ENCODE data around the gene NFATC4. TPM values are rescaled to one million over a fixed set of nuclear protein-coding genes. Genes with fewer than 3 reads are reported as not detected.

The NFATC4 gene
- total RNA-seq, 6 donors from 2014 or later = 8.5 to 98.5 (median 42.1) TPM

GRCh38 chr14:24418492-24418873, 50.5 kb downstream of the NFATC4 start:
- ATAC-seq (ENCODE audit: low FRiP score in 2 of 2) = peak in 1 of 2 donors; percentile 24
- TF ChIP-seq EP300 (IDR thresholded peaks at IDR 0.05) (no peak), CTCF (IDR thresholded peaks at IDR 0.05) (no peak), POLR2A (IDR thresholded peaks at IDR 0.05) (no peak), POLR2AphosphoS5 (IDR thresholded peaks at IDR 0.05) (no peak)
- Histone ChIP-seq H3K4me1 (peaks cover 2 to 10% (median 5%) of the 10 kb centered on the region in 4 donors), H3K36me3 (peaks cover 0 to 23% (median 11%) of the 10 kb centered on the region in 4 donors), H3K27ac (no peak overlapping the region), H3K27me3 (no peaks in the 10 kb centered on the region), H3K4me3 (no peak overlapping the region), H3K9me3 (no peaks in the 10 kb centered on the region)
- no peak for DNase-seq
- 35 to 52% methylated on average over 5 to 6 of the region's 6 CpGs for WGBS, 2 donors

GRCh38 chr14:24422261-24422660, 54.3 kb downstream of the NFATC4 start:
- 53 to 55% methylated on average over 4 of the region's 4 CpGs for WGBS, 2 donors
- Histone ChIP-seq H3K4me1 (peaks cover 11 to 23% (median 21%) of the 10 kb centered on the region in 4 donors), H3K36me3 (no peaks in the 10 kb centered on the region), H3K9me3 (no peaks in the 10 kb centered on the region), H3K4me3 (no peak overlapping the region), H3K27me3 (no peaks in the 10 kb centered on the region), H3K27ac (no peak overlapping the region)
- ATAC-seq (ENCODE audit: low FRiP score in 2 of 2) (no peak), DNase-seq (no peak)
- TF ChIP-seq EP300 (IDR thresholded peaks at IDR 0.05) (no peak), POLR2A (IDR thresholded peaks at IDR 0.05) (no peak), CTCF (IDR thresholded peaks at IDR 0.05) (no peak), POLR2AphosphoS5 (IDR thresholded peaks at IDR 0.05) (no peak)

GRCh38 chr14:24422694-24423601, 55.0 kb downstream of the NFATC4 start:
- DNase-seq (no peak), ATAC-seq (ENCODE audit: low FRiP score in 2 of 2) (no peak)
- 73 to 74% methylated on average over 12 of the region's 12 CpGs for WGBS, 2 donors
- H3K4me3 ChIP-seq = no peak overlapping the region
- H3K36me3 ChIP-seq = no peaks in the 10 kb centered on the region
- no peak for TF ChIP-seq POLR2AphosphoS5 (IDR thresholded peaks at IDR 0.05)
- TF ChIP-seq EP300 (IDR thresholded peaks at IDR 0.05) = no peak
- TF ChIP-seq CTCF (IDR thresholded peaks at IDR 0.05) = no peak
- TF ChIP-seq POLR2A (IDR thresholded peaks at IDR 0.05) = no peak
- peaks cover 11 to 23% (median 21%) of the 10 kb centered on the region in 4 donors for H3K4me1 ChIP-seq
- H3K27ac ChIP-seq = no peak overlapping the region
- no peaks in the 10 kb centered on the region for H3K9me3 ChIP-seq
- H3K27me3 ChIP-seq = no peaks in the 10 kb centered on the region

- DNase-seq (no peak), ATAC-seq (ENCODE audit: low FRiP score in 2 of 2) (peak in 1 of 2 donors; percentile 9)
- Histone ChIP-seq H3K9me3 (no peaks in the 10 kb centered on the region), H3K4me3 (no peak overlapping the region), H3K27ac (peak overlapping the region in 3 of 4 donors; percentile 10 to 58 (median 34)), H3K27me3 (no peaks in the 10 kb centered on the region), H3K4me1 (peaks cover 16 to 39% (median 22%) of the 10 kb centered on the region in 4 donors), H3K36me3 (no peaks in the 10 kb centered on the region)
- 29 to 45% methylated on average over 3 of the region's 3 CpGs for WGBS, 2 donors
- no peak for TF ChIP-seq POLR2AphosphoS5 (IDR thresholded peaks at IDR 0.05)
- TF ChIP-seq EP300 (IDR thresholded peaks at IDR 0.05) = no peak
- no peak for TF ChIP-seq POLR2A (IDR thresholded peaks at IDR 0.05)
- TF ChIP-seq CTCF (IDR thresholded peaks at IDR 0.05) = no peak
Observed at GRCh38 chr14:24425704-24426103, 57.7 kb downstream of the NFATC4 start.

All from upper lobe of left lung (tissue), 6 donors.